Cardiac fibroblast (primary cell): Measurements from ENCODE around the gene GALNT12.

Source experiments
- DNase-seq, 2 donors: peaks; one replicate each; pipeline versions ENCODE4 v3.0.0 to v3.0.0-alpha.2; 2010; ENCODE audit warnings: low read depth in 2 of 2
- H3K4me3 ChIP-seq, 2 donors: replicated peaks in 1 of 2; 1 replicate in 1 of 2; 2 replicates in 1 of 2; pipeline ENCODE4 v1.5.1; 2011; ENCODE audit warnings: low read depth in 2 of 2, low read length in 2 of 2, mild to moderate bottlenecking in 2 of 2, moderate library complexity in 1 of 2
- TF ChIP-seq, protein P1 (sequence below): IDR thresholded peaks from one replicate; pipeline ENCODE4 v1.5.1; 2011; ENCODE audit warnings: low read depth, mild to moderate bottlenecking, low read length, inconsistent platforms

The GALNT12 gene

DNA sequence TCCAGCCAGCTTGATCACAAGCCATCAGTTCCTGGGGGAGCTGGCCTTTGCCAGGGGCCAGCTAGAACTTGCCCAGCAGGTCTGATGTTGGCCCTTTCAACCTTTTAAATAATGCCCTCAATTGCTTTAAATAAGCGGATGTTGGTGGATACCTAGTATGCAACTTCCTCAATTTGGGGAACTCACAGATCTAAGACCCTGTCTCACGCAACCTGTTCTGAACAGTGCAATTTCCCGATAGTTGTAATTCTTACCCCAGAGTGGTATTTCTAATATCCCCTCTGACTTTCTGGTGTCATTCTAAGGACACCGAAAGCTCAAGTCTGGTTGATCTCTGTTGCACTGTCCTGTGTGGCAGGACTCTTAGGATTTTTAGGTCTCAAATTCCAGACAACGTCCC is 23.1 kb downstream of the GALNT12 start:
- TF ChIP-seq, protein P1, sequence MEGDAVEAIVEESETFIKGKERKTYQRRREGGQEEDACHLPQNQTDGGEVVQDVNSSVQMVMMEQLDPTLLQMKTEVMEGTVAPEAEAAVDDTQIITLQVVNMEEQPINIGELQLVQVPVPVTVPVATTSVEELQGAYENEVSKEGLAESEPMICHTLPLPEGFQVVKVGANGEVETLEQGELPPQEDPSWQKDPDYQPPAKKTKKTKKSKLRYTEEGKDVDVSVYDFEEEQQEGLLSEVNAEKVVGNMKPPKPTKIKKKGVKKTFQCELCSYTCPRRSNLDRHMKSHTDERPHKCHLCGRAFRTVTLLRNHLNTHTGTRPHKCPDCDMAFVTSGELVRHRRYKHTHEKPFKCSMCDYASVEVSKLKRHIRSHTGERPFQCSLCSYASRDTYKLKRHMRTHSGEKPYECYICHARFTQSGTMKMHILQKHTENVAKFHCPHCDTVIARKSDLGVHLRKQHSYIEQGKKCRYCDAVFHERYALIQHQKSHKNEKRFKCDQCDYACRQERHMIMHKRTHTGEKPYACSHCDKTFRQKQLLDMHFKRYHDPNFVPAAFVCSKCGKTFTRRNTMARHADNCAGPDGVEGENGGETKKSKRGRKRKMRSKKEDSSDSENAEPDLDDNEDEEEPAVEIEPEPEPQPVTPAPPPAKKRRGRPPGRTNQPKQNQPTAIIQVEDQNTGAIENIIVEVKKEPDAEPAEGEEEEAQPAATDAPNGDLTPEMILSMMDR: no peak
- H3K4me3 ChIP-seq: no peak overlapping the region
- DNase-seq: no peak

DNA sequence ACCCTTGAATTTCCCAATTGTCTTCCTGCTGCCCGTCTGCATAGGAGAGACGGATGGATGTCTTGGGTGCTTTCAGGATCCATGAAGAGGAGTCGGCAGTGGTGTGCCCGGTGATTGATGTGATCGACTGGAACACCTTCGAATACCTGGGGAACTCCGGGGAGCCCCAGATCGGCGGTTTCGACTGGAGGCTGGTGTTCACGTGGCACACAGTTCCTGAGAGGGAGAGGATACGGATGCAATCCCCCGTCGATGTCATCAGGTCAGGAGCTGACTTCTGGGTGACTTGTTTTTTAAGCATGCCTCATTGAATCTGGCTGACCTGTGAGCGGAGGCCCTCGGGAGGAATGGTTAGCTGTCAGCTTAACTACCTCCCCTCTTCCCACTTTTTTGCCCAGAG is 24.2 kb downstream of the GALNT12 start:
- TF ChIP-seq, protein P1: no peak
- DNase-seq: no peak
- H3K4me3 ChIP-seq: no peak overlapping the region

DNA sequence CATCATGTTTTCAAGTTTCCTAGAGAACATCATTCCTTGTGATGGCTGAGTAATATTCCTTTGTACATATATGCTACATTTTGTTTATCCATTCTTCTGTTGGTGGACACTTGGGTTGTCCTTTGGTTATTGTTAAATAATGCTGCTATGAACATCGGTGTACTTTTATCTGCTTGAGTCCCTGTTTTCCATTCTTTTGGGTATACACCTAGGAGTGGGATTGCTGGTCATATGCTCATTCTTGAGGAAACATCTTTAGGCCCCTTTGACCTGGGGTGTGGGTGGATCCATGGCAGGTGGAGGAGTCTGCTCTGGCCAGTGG is 25.3 kb downstream of the GALNT12 start:
- TF ChIP-seq, protein P1: no peak
- no peak overlapping the region for H3K4me3 ChIP-seq
- DNase-seq: no peak

DNA sequence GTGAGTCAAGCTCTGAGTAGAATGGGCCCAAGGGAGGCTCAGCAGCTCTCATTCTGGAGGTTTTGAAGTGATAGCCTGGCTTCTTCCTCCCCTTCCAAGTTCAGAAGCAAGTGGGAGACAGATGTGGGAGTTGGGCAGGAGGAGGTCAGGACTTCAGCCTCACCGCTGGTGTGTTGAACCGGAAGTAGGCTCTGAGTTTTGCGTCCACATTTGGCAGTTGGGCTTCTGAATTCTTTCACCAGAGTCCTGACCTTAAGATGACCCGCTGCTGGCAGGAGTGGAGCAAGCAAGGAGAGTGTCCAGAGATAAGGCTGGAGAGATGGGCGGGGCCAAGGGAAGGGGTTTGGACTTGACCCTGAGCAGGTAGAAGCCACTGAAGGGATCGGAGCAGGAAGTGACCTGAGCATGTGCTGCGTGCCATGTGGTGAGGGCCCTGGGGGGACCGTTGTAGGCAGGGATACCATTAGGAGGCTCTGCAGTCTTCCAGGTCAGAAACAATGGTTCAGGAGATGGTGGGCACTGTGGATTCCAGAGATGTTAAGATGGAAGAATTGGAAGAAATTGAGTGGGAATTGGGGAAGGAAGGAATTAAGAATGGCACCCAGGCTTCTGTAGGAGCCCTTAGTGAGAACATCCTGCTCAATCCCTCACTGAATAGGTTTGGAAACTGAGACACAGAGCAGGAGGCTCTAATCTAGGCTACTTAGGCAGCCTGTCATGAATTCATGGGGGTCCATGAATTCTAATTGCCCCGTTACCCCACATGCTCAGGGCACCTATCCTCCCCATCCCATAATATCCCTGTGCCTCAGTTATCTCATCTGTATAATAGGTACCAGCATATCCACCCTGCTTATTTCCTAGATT is 25.9 kb downstream of the GALNT12 start:
- peak in 1 of 2 donors; percentile 62 for DNase-seq
- TF ChIP-seq, protein P1: no peak
- no peak overlapping the region for H3K4me3 ChIP-seq

DNA sequence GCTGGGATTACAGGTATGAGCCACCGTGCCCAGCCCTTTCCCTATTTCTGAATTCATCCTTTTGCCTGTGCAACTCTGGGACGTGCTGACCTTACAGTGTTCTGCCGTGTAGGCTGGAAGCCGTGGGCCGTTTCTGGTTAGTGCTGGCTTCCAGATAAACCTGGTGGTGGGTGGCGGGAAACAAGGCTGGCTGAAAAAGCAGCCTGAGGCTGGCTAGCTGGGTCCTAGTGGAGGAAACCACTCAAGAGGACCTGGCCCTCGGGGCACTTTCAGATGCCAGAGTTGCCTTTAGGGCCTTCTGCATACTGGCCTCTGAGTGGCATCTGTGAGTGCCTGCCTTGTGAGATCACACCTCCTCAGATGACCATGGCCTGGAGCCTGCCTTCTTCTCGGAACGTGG is 26.9 kb downstream of the GALNT12 start:
- no peak overlapping the region for H3K4me3 ChIP-seq
- TF ChIP-seq, protein P1: no peak
- no peak for DNase-seq

DNA sequence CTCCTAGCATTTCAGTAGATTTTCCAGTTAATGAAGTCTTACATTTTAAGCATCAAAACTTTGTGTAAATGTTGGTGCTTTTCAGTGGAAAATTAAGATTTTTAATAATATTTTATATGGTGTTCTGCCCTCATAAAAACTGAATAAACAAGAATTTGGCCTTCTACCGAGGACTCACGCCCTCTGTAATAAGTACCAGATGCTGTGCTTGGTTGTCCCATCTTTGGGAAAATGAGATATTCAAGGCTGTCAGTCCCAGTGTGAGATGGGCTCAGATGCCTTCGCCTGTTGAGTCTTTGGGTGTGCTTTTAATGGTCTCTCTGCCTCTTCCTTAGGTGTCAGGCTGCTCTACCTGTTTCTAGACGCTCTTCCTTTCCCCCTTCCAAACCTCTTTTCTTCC is 28.7 kb downstream of the GALNT12 start:
- no peak for DNase-seq
- TF ChIP-seq, protein P1: no peak
- H3K4me3 ChIP-seq: no peak overlapping the region

DNA sequence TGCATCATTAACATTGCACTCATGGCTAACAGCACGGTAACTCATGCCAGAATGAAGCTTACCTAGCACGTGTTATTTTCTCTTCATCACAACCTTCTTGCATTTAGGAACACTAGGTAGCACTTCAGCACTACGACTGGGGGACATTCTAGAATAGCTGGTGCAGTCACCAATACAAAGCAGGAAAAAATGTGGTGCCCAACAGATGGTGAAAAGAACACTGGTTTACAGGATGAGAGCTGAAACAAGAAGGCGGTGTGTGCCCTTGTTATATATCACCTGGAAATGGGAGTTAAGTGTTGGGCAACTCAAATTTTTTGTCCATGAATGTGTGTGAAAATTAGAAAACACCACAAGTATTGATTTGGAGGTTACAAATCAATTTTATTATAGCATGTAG is 30.0 kb downstream of the GALNT12 start:
- no peak overlapping the region for H3K4me3 ChIP-seq
- TF ChIP-seq, protein P1: no peak
- DNase-seq: no peak
